GOT3 (cell line): Measurements from ENCODE around the gene HERC3.
"Not testable (repeated sequence)": the region's sequence is repeated elsewhere in the genome, so short reads cannot be mapped to it uniquely, and the experiment has no call there.

Experiments used
- DNase-seq: peaks from one replicate; lab custom pipeline; 2025; ENCODE audit warnings: mixed read lengths; lab: John Stamatoyannopoulos, UW

HERC3 gene

GRCh38 chr4:88609387-88609786 is 17.1 kb downstream of the HERC3 start:
- no peak for DNase-seq

- DNase-seq = not testable (repeated sequence)
These were observed 17.5 kb downstream of the HERC3 start for GRCh38 chr4:88609794-88610193.

GRCh38 chr4:88610771-88611170 is 18.5 kb downstream of the HERC3 start:
- no peak for DNase-seq

GRCh38 chr4:88613417-88613875 is 21.2 kb downstream of the HERC3 start:
- DNase-seq = no peak

- no peak for DNase-seq
These were observed 21.8 kb downstream of the HERC3 start for GRCh38 chr4:88614058-88614457.

GRCh38 chr4:88616275-88617150 is 24.2 kb downstream of the HERC3 start:
- DNase-seq = peak; percentile 7

GRCh38 chr4:88618782-88619485 is 26.7 kb downstream of the HERC3 start:
- DNase-seq = no peak

- no peak for DNase-seq
These were observed 27.7 kb downstream of the HERC3 start for GRCh38 chr4:88619971-88620370.

- DNase-seq = no peak
These were observed 29.6 kb downstream of the HERC3 start for GRCh38 chr4:88621763-88622327.

GRCh38 chr4:88623097-88623496 is 30.8 kb downstream of the HERC3 start:
- DNase-seq = peak; percentile 1

GRCh38 chr4:88628746-88629145 is 36.5 kb downstream of the HERC3 start:
- DNase-seq = no peak

GRCh38 chr4:88629826-88630225 is 37.5 kb downstream of the HERC3 start:
- DNase-seq = no peak

GRCh38 chr4:88630756-88631155 is 38.5 kb downstream of the HERC3 start:
- no peak for DNase-seq

GRCh38 chr4:88643932-88644331 is 51.7 kb downstream of the HERC3 start:
- no peak for DNase-seq

GRCh38 chr4:88645994-88646393 is 53.7 kb downstream of the HERC3 start:
- no peak for DNase-seq

- DNase-seq = no peak
These were observed 54.4 kb downstream of the HERC3 start for GRCh38 chr4:88646528-88647280.

GRCh38 chr4:88649716-88650115 is 57.4 kb downstream of the HERC3 start:
- DNase-seq = no peak

- DNase-seq = no peak
These were observed 61.2 kb downstream of the HERC3 start for GRCh38 chr4:88653371-88653946.

GRCh38 chr4:88655226-88655625 is 62.9 kb downstream of the HERC3 start:
- DNase-seq = no peak

GRCh38 chr4:88659055-88659889 is 67.0 kb downstream of the HERC3 start:
- DNase-seq = no peak

GRCh38 chr4:88659890-88660208 is 67.6 kb downstream of the HERC3 start:
- DNase-seq = no peak
